HepG2 (cell line): ENCODE measurements around the gene RBM19. TPM values are rescaled to one million over a fixed set of nuclear protein-coding genes. Genes with fewer than 3 reads are reported as not detected.

Experiments used
- ASH2L ChIP-seq: fragments of 300-600, 200-600 bp; sonication (generic); IDR thresholded peaks from 2 replicates; pipeline ENCODE4 v1.7.0; 2017; ENCODE audit warnings: low read depth, mild to moderate bottlenecking, moderate library complexity, mixed read lengths, low read length; ENCODE audit not compliant: insufficient read length
- ATF2 ChIP-seq: sonication (generic); formaldehyde crosslinking; IDR thresholded peaks from 2 replicates; pipeline ENCODE4 v1.4.0; 2020; ENCODE audit warnings: missing genetic modification reagents
- ATM ChIP-seq: fragments of 450-650 bp; IDR thresholded peaks from 2 replicates; pipeline ENCODE4 v1.7.1; 2017; ENCODE audit warnings: mild to moderate bottlenecking, borderline replicate concordance
- CEBPG ChIP-seq: IDR thresholded peaks from 2 replicates; pipeline ENCODE4 v1.6.1; 2016
- CSRNP2 ChIP-seq: sonication (generic); formaldehyde crosslinking; conservative IDR thresholded peaks from 2 replicates; pipeline ENCODE4 v1.8.0; 2022; ENCODE audit warnings: low read depth, missing genetic modification reagents
- FOXA1 ChIP-seq, 2 experiments: fragments of 450-650 bp in 1 of 2; sonication (generic) in 1 of 2; formaldehyde crosslinking in 1 of 2; IDR thresholded peaks; 2 replicates each; pipeline versions ENCODE4 v1.4.0 to v1.6.1; 2016 to 2020; ENCODE audit warnings: missing genetic modification reagents in 1 of 2
- GABPA ChIP-seq, 2 experiments: IDR thresholded peaks; 2 replicates each; pipeline ENCODE4 v1.6.1; 2011 to 2016; ENCODE audit warnings: low read depth in 2 of 2, low read length in 1 of 2, missing biosample characterization in 1 of 2, missing genetic modification characterization in 1 of 2
- GTF3A ChIP-seq: sonication (generic); formaldehyde crosslinking; conservative IDR thresholded peaks from 2 replicates; pipeline ENCODE4 v1.4.0; 2020; ENCODE audit warnings: mild to moderate bottlenecking, missing genetic modification reagents
- JARID2 ChIP-seq: sonication (generic); formaldehyde crosslinking; IDR thresholded peaks from 2 replicates; pipeline ENCODE4 v1.8.1; 2023; ENCODE audit warnings: missing genetic modification reagents, inconsistent platforms; ENCODE audit not compliant: insufficient replicate concordance
- MYC ChIP-seq: sonication (generic); formaldehyde crosslinking; IDR thresholded peaks from 2 replicates; pipeline ENCODE4 v1.9.0; 2021; ENCODE audit warnings: missing genetic modification reagents, borderline replicate concordance
- NFE2 ChIP-seq: sonication (generic); formaldehyde crosslinking; IDR thresholded peaks from 2 replicates; pipeline ENCODE4 v1.4.0; 2020; ENCODE audit warnings: missing genetic modification reagents
- NPAS2 ChIP-seq: sonication (generic); formaldehyde crosslinking; IDR thresholded peaks from 2 replicates; pipeline ENCODE4 v1.8.0; 2022; ENCODE audit warnings: mild to moderate bottlenecking, missing genetic modification reagents, borderline replicate concordance
- NR2C2 ChIP-seq: sonication (generic); formaldehyde crosslinking; IDR thresholded peaks from 2 replicates; pipeline ENCODE4 v1.4.0; 2020; ENCODE audit warnings: missing genetic modification reagents, mild to moderate bottlenecking, moderate library complexity, borderline replicate concordance
- THAP11 ChIP-seq: IDR thresholded peaks from 2 replicates; pipeline ENCODE4 v1.6.1; 2016; ENCODE audit warnings: missing biosample characterization, missing genetic modification reagents
- ZMYM3 ChIP-seq: sonication (generic); formaldehyde crosslinking; IDR thresholded peaks from 2 replicates; pipeline ENCODE4 v1.5.1; 2020; ENCODE audit warnings: mild to moderate bottlenecking, missing genetic modification reagents
- ZMYM4 ChIP-seq: sonication (generic); formaldehyde crosslinking; IDR thresholded peaks from 2 replicates; pipeline ENCODE4 v1.8.1; 2023; ENCODE audit warnings: mild to moderate bottlenecking, missing genetic modification reagents
- ZNF275 ChIP-seq: sonication (generic); formaldehyde crosslinking; IDR thresholded peaks from 2 replicates; pipeline ENCODE4 v1.8.0; 2022; ENCODE audit warnings: missing genetic modification reagents, mild to moderate bottlenecking, inconsistent platforms, borderline replicate concordance
- ZNF335 ChIP-seq: sonication (generic); formaldehyde crosslinking; IDR thresholded peaks from 2 replicates; pipeline ENCODE4 v1.4.0; 2020; ENCODE audit warnings: missing genetic modification reagents
- ZNF34 ChIP-seq: sonication (generic); formaldehyde crosslinking; IDR thresholded peaks from 2 replicates; pipeline ENCODE4 v1.4.0; 2020; ENCODE audit warnings: mild to moderate bottlenecking, missing genetic modification reagents, borderline replicate concordance
- ZNF616 ChIP-seq: sonication (generic); formaldehyde crosslinking; IDR thresholded peaks from 2 replicates; pipeline ENCODE4 v1.5.0; 2020; ENCODE audit warnings: low read depth, mild to moderate bottlenecking, missing genetic modification reagents
- ZNF83 ChIP-seq: sonication (generic); formaldehyde crosslinking; IDR thresholded peaks from 2 replicates; pipeline ENCODE4 v1.4.0; 2020; ENCODE audit warnings: missing genetic modification reagents, mild to moderate bottlenecking, borderline replicate concordance
- ZSCAN9 ChIP-seq: IDR thresholded peaks from 2 replicates; pipeline ENCODE4 v1.6.1; 2016; ENCODE audit warnings: borderline replicate concordance
- polyA plus RNA-seq, 8 experiments: library from polyadenylated mRNA; depleted of rRNA in 3 of 8; stranded (reverse) in 7 of 8; unstranded in 1 of 8; fragments of >200 nt; fragmentation: Illumina TruSeq in 4 of 8; extraction: Trizol in 4 of 8; gene quantifications; 2 replicates each; pipeline versions ENCODE4 v1.2.1 to v1.2.3, GENCODE V29; 2011 to 2016; ENCODE audit warnings: low read depth in 4 of 8, missing spikeins in 1 of 8, mixed read lengths in 1 of 8; ENCODE audit not compliant: insufficient read depth in 1 of 8
- total RNA-seq, 5 experiments: library from RNA; depleted of rRNA; stranded (reverse); fragments of >200 nt; fragmentation: Illumina TruSeq; extraction: Trizol; gene quantifications; 2 replicates each; pipeline ENCODE4 v1.2.3, GENCODE V29; 2016; ENCODE audit warnings: low read depth in 1 of 5
- TF ChIP-seq, protein P1 (sequence below): sonication (generic); formaldehyde crosslinking; IDR thresholded peaks from 2 replicates; pipeline ENCODE4 v1.5.0; 2020; ENCODE audit warnings: mild to moderate bottlenecking, missing genetic modification reagents

The RBM19 gene
- total and polyA plus RNA-seq, 2 of the 13 experiments (the other 11 are each of a cell fraction or from before 2014, with no cell fraction given): 19.3 to 32.2 TPM

- TF ChIP-seq, protein P1, sequence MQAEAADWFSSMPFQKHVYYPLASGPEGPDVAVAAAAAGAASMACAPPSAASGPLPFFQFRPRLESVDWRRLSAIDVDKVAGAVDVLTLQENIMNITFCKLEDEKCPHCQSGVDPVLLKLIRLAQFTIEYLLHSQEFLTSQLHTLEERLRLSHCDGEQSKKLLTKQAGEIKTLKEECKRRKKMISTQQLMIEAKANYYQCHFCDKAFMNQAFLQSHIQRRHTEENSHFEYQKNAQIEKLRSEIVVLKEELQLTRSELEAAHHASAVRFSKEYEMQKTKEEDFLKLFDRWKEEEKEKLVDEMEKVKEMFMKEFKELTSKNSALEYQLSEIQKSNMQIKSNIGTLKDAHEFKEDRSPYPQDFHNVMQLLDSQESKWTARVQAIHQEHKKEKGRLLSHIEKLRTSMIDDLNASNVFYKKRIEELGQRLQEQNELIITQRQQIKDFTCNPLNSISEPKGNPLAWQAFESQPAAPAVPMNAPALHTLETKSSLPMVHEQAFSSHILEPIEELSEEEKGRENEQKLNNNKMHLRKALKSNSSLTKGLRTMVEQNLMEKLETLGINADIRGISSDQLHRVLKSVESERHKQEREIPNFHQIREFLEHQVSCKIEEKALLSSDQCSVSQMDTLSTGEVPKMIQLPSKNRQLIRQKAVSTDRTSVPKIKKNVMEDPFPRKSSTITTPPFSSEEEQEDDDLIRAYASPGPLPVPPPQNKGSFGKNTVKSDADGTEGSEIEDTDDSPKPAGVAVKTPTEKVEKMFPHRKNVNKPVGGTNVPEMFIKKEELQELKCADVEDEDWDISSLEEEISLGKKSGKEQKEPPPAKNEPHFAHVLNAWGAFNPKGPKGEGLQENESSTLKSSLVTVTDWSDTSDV (CRISPR knock-in tag): no peak
- TF ChIP-seq ZNF275 (CRISPR knock-in tag) (no peak), ZMYM4 (CRISPR knock-in tag) (0 out of 2 replicates have a peak, but pooled peaks have one; percentile 46), ZNF335 (CRISPR knock-in tag) (no peak), GABPA (IDR thresholded peaks at IDR 0.05; ENCODE audit: low read depth, low read length) (peak; percentile 23; the same call in 1 of the 2 replicates), GABPA (CRISPR knock-in tag; IDR thresholded peaks at IDR 0.05; ENCODE audit: low read depth) (peak; percentile 76), CEBPG (CRISPR knock-in tag) (peak; percentile 49; the same call in 1 of the 2 replicates), NPAS2 (CRISPR knock-in tag) (no peak), ASH2L (no peak), ATF2 (no peak), GTF3A (CRISPR knock-in tag) (no peak), CSRNP2 (no peak), JARID2 (CRISPR knock-in tag) (no peak), ZNF83 (CRISPR knock-in tag) (no peak), ZNF616 (CRISPR knock-in tag) (no peak), ATM (no peak), ZSCAN9 (CRISPR knock-in tag) (no peak), ZNF34 (no peak), MYC (CRISPR knock-in tag) (no peak), FOXA1 (IDR thresholded peaks at IDR 0.05) (no peak), FOXA1 (CRISPR knock-in tag; IDR thresholded peaks at IDR 0.05) (no peak), THAP11 (CRISPR knock-in tag) (peak; percentile 51), NFE2 (CRISPR knock-in tag) (no peak), NR2C2 (CRISPR knock-in tag) (peak; percentile 54; the same call in 1 of the 2 replicates), ZMYM3 (CRISPR knock-in tag) (peak; percentile 42)
These were observed 184.5 kb downstream of the RBM19 start (continued) for GRCh38 chr12:113781415-113782198.
